Calu3 (cell line): Measurements from ENCODE around the gene WDR31. TPM values are rescaled to one million over a fixed set of nuclear protein-coding genes. Genes with fewer than 3 reads are reported as not detected.

ENCODE experiments used
- BruUV-seq: library from RNA; stranded (reverse); fragments of 400-500 nt; replicated peaks from 2 replicates; lab custom pipeline; 2021; lab: Mats Ljungman, UMichigan
- CTCF ChIA-PET: fragments of 300-600 bp; sonication (Branson Sonifier 250); formaldehyde crosslinking; loops from one replicate; lab custom pipeline; 2022; ENCODE audit warnings: antibody characterized with exemption; lab: Charles Lee
- DNase-seq: peaks from one replicate; pipeline ENCODE4 v3.0.0; 2022
- H3K27ac Mint-ChIP-seq: one replicate; pipeline ENCODE4 v1.8.0; 2022; ENCODE audit warnings: mixed read lengths; ENCODE audit not compliant: unreplicated experiment
- H3K27me3 Mint-ChIP-seq: one replicate; pipeline ENCODE4 v1.8.0; 2022; ENCODE audit warnings: mixed read lengths; ENCODE audit not compliant: unreplicated experiment
- H3K36me3 Mint-ChIP-seq: one replicate; pipeline ENCODE4 v1.8.0; 2022; ENCODE audit warnings: mild to moderate bottlenecking, moderate library complexity, mixed read lengths; ENCODE audit not compliant: insufficient read depth, unreplicated experiment
- H3K4me1 Mint-ChIP-seq: one replicate; pipeline ENCODE4 v1.8.0; 2022; ENCODE audit warnings: mild to moderate bottlenecking, low read depth, mixed read lengths; ENCODE audit not compliant: unreplicated experiment
- H3K4me3 Mint-ChIP-seq: one replicate; pipeline ENCODE4 v1.8.0; 2022; ENCODE audit warnings: mild to moderate bottlenecking, low read depth, moderate library complexity, mixed read lengths; ENCODE audit not compliant: unreplicated experiment
- H3K9me3 Mint-ChIP-seq: one replicate; pipeline ENCODE4 v1.8.0; 2022; ENCODE audit warnings: low read depth, mixed read lengths; ENCODE audit not compliant: unreplicated experiment
- intact Hi-C: fragments of 100-400 bp; cut with micrococcal nuclease; formaldehyde crosslinking; loops from one replicate; pipeline ENCODE4 v1.10.0; 2022; ENCODE audit not compliant: unreplicated experiment
- total RNA-seq: library from RNA; stranded (reverse); gene quantifications from 2 replicates; pipeline ENCODE4 v1.2.3, GENCODE V29; 2022
- TF ChIP-seq, protein P1 (sequence below): fragments of 200-600 bp; IDR thresholded peaks from one replicate; pipeline ENCODE4 v1.8.0; 2022; ENCODE audit warnings: antibody characterized with exemption; ENCODE audit not compliant: unreplicated experiment

WDR31 gene
- total RNA-seq, 1 experiment from 2014 or later: 3.1 TPM

DNA sequence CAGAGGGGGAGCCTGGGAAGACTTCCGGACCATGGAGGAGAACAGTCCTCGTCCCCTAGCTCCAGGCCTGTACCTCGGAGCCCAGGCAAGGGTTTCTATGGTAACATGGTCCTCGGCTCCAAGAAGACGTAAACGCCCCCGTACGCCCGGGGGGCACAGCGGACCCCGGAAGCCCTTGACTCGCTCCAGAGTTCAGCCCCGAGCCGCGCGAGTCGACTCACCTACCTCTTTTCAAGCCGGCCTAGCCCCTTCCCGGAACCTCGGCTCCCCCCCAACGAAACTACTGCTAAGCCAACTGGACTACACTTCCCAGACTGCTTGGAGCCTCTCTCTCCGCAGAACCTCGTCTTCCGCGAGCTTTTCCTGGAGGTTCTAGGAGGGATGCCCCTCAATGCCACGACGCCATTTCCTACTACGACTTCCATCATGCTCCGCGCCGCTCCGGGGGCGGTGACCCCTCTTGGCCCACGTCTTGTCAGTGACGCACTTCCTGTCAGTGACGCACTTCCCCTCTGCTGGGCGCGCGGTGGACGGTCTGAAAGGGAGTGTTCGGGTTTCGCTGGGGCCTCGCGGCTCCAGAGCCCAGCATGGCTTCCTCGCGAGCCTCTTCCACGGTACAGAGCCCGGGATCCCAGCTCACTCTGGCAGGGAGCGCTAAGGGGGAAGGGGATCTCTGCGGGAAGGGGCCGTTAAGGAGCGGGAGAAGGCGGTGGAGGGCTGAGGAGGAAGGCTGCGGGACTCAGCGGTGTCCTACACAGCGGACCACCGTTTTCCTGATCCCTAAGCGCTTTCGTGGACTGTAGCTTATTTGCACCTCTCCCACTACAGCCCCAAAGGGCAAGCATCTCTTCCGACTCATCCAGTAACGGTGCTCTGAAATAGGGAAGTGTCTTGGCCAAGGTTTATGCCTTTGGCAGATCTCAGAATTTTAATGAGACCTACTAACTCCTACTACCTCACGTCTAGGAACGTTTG is 64.6 kb downstream of the WDR31 start, which contains the start of the genes CDC26 and PRPF4:
CDC26 (minus strand) TSS at position 416 of the 975 bp plus-strand sequence. CDS start 3,065 bp downstream, outside the sequence.
PRPF4 (plus strand) TSS at position 502 of the 975 bp plus-strand sequence; CDS start at position 588, 86 bp downstream.
- Mint-ChIP-seq H3K4me3 (no peak within 1 kb of the TSS), H3K27me3 (no peaks in the 10 kb centered on the region), H3K4me1 (no peaks in the 10 kb centered on the region), H3K36me3 (peaks cover 14% of the 10 kb centered on the region), H3K27ac (no peak within 1 kb of the TSS), H3K9me3 (no peaks in the 10 kb centered on the region)
- CTCF ChIA-PET: interaction anchor here (0.6 to 1.8 kb wide), 5 partner anchors 56 to 1224 kb away, joined by 3 to 11 read pairs (median 3); no protein-coding TSS in a partner anchor
- TSS peak; percentile 68 for BruUV-seq
- TF ChIP-seq, protein P1, sequence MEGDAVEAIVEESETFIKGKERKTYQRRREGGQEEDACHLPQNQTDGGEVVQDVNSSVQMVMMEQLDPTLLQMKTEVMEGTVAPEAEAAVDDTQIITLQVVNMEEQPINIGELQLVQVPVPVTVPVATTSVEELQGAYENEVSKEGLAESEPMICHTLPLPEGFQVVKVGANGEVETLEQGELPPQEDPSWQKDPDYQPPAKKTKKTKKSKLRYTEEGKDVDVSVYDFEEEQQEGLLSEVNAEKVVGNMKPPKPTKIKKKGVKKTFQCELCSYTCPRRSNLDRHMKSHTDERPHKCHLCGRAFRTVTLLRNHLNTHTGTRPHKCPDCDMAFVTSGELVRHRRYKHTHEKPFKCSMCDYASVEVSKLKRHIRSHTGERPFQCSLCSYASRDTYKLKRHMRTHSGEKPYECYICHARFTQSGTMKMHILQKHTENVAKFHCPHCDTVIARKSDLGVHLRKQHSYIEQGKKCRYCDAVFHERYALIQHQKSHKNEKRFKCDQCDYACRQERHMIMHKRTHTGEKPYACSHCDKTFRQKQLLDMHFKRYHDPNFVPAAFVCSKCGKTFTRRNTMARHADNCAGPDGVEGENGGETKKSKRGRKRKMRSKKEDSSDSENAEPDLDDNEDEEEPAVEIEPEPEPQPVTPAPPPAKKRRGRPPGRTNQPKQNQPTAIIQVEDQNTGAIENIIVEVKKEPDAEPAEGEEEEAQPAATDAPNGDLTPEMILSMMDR: no peak
- intact Hi-C loops: loop anchor here (10.0 kb wide), 1 partner anchor 309 kb away; no protein-coding TSS in a partner anchor
- DNase-seq: peak; percentile 93

DNA sequence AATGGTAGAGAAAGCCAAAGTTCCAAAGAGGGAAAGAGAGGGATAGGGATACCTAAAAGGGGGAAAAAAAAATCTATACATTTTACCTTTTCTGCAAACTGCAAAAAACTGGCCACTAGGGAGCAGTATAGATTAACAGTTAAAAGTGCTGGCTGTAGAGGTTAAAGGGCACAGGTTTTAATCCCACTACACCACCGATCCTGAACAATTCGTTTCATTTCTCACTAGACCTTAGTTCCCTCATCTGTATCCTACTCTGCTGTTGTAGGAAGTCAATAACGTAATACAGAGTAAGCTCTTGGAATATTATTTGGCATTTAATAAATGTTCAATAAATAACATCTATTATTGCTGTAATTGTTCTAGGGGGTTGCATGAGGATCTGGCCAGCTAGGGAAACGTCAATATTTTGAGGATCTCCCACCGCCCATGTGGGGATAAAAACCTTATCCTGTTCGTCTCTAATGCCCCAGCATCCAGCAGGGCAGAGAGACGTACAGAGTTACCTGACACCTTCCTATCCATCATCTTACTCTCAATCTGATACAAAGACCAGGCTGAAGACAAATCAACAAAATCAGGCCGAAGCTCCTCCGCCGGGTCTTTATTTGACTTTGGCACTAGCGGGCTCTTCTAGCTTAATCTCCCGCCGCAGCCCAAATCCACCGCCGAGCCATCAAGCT is 65.5 kb downstream of the WDR31 start:
- TF ChIP-seq, protein P1: no peak
- BruUV-seq: TSS peak; percentile 44
- H3K4me1 Mint-ChIP-seq: no peaks in the 10 kb centered on the region
- peaks cover 6% of the 10 kb centered on the region for H3K36me3 Mint-ChIP-seq
- no peaks in the 10 kb centered on the region for H3K9me3 Mint-ChIP-seq
- peak; percentile 26 for DNase-seq
- intact Hi-C loops: loop anchor here (1.0 to 10.0 kb wide), 3 partner anchors 133 to 384 kb away; no protein-coding TSS in a partner anchor
- H3K27me3 Mint-ChIP-seq: no peaks in the 10 kb centered on the region
- CTCF ChIA-PET: interaction anchor here (0.6 to 1.8 kb wide), 6 partner anchors 20 to 1224 kb away, joined by 3 to 11 read pairs (median 4); no protein-coding TSS in a partner anchor
- H3K27ac Mint-ChIP-seq: no peak overlapping the region
- no peak overlapping the region for H3K4me3 Mint-ChIP-seq

DNA sequence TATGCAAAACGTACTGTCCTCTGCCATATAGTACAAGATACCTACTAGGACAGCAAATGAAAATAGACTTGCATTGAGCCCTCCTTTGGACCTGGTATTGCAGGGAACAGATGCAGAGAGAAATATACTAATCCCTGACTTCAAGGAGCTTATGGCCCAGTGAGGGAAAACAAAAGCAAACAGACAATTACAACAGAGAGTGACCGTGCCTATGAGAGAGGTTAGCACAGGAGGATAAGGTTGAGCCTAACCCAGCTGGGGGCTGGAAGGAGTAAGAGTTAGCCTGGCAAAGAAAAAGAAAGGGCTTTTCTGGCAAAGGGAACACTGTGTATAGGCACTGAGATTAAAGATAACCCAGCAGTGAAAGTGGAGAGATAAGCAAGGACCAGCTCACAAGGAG is 70.2 kb downstream of the WDR31 start:
- H3K27me3 Mint-ChIP-seq: no peaks in the 10 kb centered on the region

More for the DNA sequence above, 70.2 kb downstream of the WDR31 start:
- Mint-ChIP-seq H3K9me3 (no peaks in the 10 kb centered on the region), H3K4me3 (no peak overlapping the region), H3K36me3 (no peaks in the 10 kb centered on the region), H3K27ac (no peak overlapping the region), H3K4me1 (no peaks in the 10 kb centered on the region)
- CTCF ChIA-PET: no interaction called here
- intact Hi-C loops: loop anchor here (10.0 kb wide), 2 partner anchors 65 to 315 kb away; no protein-coding TSS in a partner anchor
- DNase-seq: no peak
- no TSS peak for BruUV-seq
- TF ChIP-seq, protein P1: no peak
